ENCODE data around the gene PHLPP1. TPM values are rescaled to one million over a fixed set of nuclear protein-coding genes. Genes with fewer than 3 reads are reported as not detected.

The PHLPP1 gene
- total and polyA plus RNA-seq, 9 of the 15 experiments (the other 6 are each of a cell fraction or from before 2014, with no cell fraction given), result 0.56 to 9.0 (median 4.5) TPM

DNA sequence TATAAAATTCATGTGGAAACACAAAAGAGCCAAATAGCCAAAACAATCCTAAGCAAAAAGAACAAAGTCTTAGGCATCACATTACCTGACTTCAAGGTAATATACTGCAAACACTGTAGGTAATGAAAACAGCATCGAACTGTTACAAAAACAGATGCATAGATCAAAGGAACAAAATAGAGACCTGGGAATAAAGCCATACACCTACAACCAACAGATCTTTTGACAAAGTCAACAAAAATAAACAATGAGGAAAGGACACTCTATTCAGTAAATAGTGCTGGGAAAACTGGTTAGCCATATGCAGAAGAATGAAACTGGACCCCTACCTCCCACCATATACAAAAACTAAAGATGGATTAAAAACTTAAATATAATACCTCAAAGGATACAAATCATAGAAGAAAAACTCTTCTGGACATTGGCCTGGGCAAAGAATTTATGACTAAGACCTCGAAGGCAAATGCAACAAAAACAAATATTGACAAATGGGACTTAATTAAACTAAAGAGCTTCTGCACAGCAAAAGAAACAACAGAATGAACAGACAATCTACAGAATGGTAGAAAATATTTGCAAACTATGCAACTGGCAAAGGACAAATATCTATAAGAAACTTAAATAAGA lies 218.0 kb downstream of the PHLPP1 start:
- TF ChIP-seq ZNF146 (CRISPR knock-in tag; IDR thresholded peaks at IDR 0.05; ENCODE audit: unreplicated experiment), result no peak
- TF ChIP-seq, protein P1, sequence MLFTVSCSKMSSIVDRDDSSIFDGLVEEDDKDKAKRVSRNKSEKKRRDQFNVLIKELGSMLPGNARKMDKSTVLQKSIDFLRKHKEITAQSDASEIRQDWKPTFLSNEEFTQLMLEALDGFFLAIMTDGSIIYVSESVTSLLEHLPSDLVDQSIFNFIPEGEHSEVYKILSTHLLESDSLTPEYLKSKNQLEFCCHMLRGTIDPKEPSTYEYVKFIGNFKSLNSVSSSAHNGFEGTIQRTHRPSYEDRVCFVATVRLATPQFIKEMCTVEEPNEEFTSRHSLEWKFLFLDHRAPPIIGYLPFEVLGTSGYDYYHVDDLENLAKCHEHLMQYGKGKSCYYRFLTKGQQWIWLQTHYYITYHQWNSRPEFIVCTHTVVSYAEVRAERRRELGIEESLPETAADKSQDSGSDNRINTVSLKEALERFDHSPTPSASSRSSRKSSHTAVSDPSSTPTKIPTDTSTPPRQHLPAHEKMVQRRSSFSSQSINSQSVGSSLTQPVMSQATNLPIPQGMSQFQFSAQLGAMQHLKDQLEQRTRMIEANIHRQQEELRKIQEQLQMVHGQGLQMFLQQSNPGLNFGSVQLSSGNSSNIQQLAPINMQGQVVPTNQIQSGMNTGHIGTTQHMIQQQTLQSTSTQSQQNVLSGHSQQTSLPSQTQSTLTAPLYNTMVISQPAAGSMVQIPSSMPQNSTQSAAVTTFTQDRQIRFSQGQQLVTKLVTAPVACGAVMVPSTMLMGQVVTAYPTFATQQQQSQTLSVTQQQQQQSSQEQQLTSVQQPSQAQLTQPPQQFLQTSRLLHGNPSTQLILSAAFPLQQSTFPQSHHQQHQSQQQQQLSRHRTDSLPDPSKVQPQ (CRISPR knock-in tag; IDR thresholded peaks at IDR 0.05; ENCODE audit: borderline replicate concordance), result no peak
- TF ChIP-seq FOXK2 (conservative IDR thresholded peaks at IDR 0.05 in 1 of 2, IDR thresholded peaks at IDR 0.05 in 1 of 2; ENCODE audit: low read depth in 2 of 2), result no peak
- no peaks in the 10 kb centered on the region for H3K27me3 ChIP-seq (ENCODE audit: control insufficient read depth in 2 of 2, insufficient read depth in 2 of 2, low read length in 2 of 2)
- intact Hi-C loops (cut with micrococcal nuclease) (no loop called here), in situ Hi-C loops (cut with MboI) (no loop called here)
- no peak overlapping the region for H3K4me3 ChIP-seq
- no peaks in the 10 kb centered on the region for H3K79me2 ChIP-seq (ENCODE audit: control insufficient read depth, insufficient read depth, low read length)
- H3K9me3 ChIP-seq (replicated peaks; ENCODE audit: control insufficient read depth, insufficient read depth, low read depth, low read length), result no peaks in the 10 kb centered on the region
- no peak overlapping the region for H3K9ac ChIP-seq (ENCODE audit: insufficient read depth in 1 of 2, low read depth in 2 of 2, low read length in 2 of 2)
- BruUV-seq (replicated peaks), result no TSS peak
- no peaks in the 10 kb centered on the region for H3K9me1 ChIP-seq (ENCODE audit: control insufficient read depth, insufficient read depth, low read length)
- H3K27ac ChIP-seq (ENCODE audit: extremely low read depth, low read depth, low read length), result no peak overlapping the region
- ATAC-seq, result no peak
- DNase-seq (ENCODE audit: extremely low read depth in 1 of 4, low spot score in 3 of 4), result no peak
- H4K20me1 ChIP-seq (replicated peaks; ENCODE audit: control insufficient read depth, insufficient read depth, low read length), result no peaks in the 10 kb centered on the region
- 80% methylated on average over 2 of the region's 2 CpGs for WGBS (ENCODE audit: insufficient coverage, low coverage, missing lambda C conversion rate)
- no peak overlapping the region for H3K4me2 ChIP-seq (ENCODE audit: insufficient read depth, low read length)
- POLR2A ChIA-PET, result interaction anchor here (1.1 kb wide), 1 partner anchor 9 kb away, joined by 3 read pairs; no protein-coding TSS in a partner anchor
- CTCF ChIA-PET (ENCODE audit: low intra/inter-chr PET ratio), result no interaction called here
- H3K4me1 ChIP-seq (replicated peaks in 1 of 2; ENCODE audit: control insufficient read depth in 2 of 2, insufficient read depth in 2 of 2, low read length in 2 of 2), result no peaks in the 10 kb centered on the region; a peak in 2 of 5 replicates
- H2AFZ ChIP-seq (ENCODE audit: low read depth, low read length), result no peak overlapping the region
- no peak for FAIRE-seq
- no peaks in the 10 kb centered on the region for H3K36me3 ChIP-seq (ENCODE audit: control insufficient read depth, insufficient read depth, low read length)
